ENCODE results near the gene BICD2.

- TF ChIP-seq EZH2 (IDR thresholded peaks at IDR 0.05; ENCODE audit: insufficient read depth, poor library complexity, severe bottlenecking): no peak
- no peak for TF ChIP-seq EZH2phosphoT487 (IDR thresholded peaks at IDR 0.05; ENCODE audit: insufficient read depth, low read depth)
Observed at GRCh38 chr9:92718086-92719001, 46.3 kb downstream of the BICD2 start.
